ENCODE measurements around the gene DCAF15.
"Not testable (repeated sequence)": the region's sequence is repeated elsewhere in the genome, so short reads cannot be mapped to it uniquely, and the experiment has no call there.

The DCAF15 gene

GRCh38 chr19:13960863-13961784 is 8.8 kb downstream of the DCAF15 start:
- DNase-seq, result no peak

GRCh38 chr19:13961826-13962698 is 9.8 kb downstream of the DCAF15 start:
- DNase-seq, result no peak

GRCh38 chr19:13962699-13963602 is 10.6 kb downstream of the DCAF15 start:
- no peak for DNase-seq

DNA sequence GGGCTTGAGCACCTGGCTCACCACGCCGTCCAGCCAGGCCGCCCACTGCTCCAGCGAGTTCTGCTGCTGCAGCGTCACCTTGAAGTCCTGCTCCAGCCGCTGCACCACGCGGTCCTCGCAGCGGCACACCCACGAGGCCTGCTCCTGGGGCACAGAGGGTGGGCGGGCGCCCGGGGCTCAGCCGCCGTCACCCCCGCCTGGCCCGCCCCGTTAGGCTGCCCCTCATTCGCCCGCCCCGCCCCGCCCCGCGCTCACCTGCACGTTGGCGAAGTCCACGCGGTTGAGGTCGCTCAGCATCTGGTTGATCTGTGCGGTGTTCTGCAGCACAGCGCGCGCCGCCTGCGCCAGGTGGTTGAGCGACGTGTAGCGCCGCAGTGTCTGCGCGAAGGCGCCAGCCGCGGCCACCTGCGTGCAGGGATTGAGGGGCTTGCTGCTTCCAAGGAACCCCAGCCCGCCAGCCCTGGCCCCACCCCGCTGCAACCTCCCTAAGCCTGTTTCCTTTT is 11.3 kb downstream of the DCAF15 start:
- no peak for DNase-seq

GRCh38 chr19:13964776-13965175 is 12.5 kb downstream of the DCAF15 start:
- no peak for DNase-seq

DNA sequence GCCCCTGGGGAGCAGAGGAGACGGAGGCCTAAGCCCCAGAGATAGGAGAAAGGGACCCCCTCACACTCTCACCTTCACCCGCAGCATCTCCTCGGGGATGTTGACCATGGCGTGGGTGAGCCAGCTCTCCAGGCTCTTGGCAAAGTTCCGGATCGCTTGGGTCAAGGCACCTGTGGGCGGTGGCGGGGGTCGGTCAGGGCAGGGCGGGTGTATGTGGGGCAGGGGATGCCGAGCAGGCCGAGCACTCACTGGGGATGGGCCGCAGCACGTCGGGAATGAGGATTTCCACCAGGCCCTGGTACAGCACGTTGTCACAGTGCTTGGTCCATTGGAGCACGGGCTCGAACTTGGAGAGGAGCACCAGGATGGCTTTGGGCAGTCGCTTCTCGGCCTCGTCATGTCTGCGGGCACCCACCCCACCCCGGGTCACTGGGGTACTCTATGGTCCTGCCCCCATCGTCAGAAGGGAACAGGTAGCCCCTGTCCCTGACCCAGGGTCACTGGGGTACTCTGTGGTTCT is 13.1 kb downstream of the DCAF15 start:
- no peak for DNase-seq

DNA sequence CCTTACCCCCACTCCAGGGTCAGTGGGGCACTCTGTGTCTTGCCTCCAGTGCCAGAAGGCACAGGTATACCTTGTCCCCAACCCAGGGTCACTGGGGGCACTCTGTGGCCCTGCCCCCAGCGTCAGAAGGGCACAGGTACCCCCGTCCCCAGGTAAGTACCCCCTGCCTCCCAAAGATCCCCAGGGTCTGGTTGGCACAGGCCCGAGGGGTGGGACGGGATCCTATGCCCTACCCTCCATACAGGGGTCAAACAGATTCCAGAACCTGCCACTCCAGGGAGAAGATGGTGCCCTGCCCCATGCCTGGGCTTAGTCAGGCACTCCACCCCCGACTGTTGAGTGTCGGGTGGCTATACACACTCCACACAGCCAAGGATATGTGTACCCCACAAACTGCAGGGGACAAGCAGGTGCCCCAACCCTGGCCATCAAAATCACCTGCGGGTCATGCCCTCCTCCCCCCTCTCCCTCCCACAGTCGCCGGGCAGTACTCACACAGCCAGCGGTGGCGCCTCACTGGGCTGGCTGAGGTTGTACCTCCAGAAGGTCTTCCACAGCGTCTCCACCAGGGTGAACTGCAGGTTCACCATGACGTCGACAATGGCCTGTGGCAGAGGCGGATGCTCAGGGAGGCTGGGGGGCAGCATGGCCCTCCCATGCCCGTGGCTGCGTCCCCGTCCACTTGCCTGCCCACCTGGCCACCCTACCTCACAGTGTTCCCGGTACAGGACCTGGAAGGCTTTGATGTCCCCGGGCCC is 13.8 kb downstream of the DCAF15 start:
- no peak for DNase-seq

- DNase-seq, result no peak
Measured at GRCh38 chr19:13966684-13967128, 14.4 kb downstream of the DCAF15 start.

- DNase-seq, result not testable (repeated sequence)
Measured at GRCh38 chr19:13967206-13967605, 14.9 kb downstream of the DCAF15 start.

DNA sequence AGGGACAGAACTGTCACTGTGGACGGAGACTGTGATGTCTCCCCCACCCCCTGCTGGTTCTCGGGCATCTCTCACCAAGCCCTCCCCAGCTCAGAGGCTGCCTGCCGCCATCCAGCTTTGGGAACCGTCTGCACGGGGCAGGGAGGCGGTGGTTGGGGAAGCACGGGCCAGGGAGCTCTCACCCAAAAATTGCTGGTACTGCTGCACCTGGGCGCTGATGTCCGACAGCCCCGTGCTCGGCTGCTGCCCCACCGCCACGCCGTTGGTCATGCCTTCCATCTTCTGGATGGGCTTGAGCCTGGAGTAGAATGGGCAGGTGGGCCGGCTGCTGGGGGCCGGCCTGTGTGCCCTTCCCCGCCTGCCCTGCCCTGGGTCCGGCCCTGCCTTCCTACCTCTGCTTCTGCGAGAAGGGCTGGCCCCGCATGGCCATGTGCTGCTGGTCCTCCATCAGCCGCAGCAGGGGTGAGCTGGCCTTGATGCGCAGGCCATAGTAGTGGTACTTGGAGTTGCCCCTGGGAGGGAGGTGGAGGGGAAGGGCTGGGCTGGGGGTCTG is 16.1 kb downstream of the DCAF15 start:
- no peak for DNase-seq

GRCh38 chr19:13968999-13969398 is 16.7 kb downstream of the DCAF15 start:
- no peak for DNase-seq

GRCh38 chr19:13969897-13970296 is 17.6 kb downstream of the DCAF15 start:
- no peak for DNase-seq

DNA sequence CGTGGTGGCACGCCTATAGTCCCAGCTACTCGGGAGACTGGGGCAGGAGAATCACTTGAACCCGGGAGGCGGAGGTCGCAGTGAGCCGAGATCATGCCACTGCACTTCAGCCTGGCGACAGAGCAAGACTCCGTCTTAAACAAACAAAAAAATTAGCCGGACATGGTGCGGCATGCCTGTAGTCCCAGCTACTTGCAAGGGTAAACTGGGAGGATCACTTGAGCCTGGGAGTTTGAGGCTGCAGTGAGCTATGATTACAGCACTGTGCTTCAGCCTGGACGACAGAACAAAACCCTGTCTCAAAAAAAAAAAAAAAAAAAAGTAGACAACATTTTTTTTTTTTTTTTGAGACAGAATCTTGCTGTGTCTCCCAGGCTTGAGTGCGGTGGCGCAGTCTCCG is 19.6 kb downstream of the DCAF15 start:
- DNase-seq, result not testable (repeated sequence)

- DNase-seq, result no peak
Measured at GRCh38 chr19:13972368-13973155, 20.3 kb downstream of the DCAF15 start.

- not testable (repeated sequence) for DNase-seq
Measured at GRCh38 chr19:13973479-13973878, 21.2 kb downstream of the DCAF15 start.

DNA sequence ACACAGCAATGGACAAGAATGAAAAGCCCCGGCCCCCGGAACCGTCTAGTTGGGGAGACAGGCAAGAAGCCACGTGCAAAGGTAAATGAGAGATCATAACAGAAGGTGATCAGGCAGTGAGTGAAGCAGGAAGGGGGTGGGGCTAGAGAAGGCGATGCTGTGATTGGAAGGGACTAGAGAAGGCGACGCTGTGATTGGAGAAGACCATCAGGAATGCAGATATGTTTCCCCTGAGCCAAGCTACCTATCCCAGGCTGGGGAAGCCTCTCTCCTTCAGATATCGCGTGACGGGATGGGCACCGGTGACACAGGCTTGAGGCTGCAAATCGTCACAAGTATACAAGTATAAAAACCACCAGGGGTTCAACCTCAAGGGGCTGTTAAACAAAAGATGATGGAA is 21.8 kb downstream of the DCAF15 start:
- peak; percentile 92 for DNase-seq

DNA sequence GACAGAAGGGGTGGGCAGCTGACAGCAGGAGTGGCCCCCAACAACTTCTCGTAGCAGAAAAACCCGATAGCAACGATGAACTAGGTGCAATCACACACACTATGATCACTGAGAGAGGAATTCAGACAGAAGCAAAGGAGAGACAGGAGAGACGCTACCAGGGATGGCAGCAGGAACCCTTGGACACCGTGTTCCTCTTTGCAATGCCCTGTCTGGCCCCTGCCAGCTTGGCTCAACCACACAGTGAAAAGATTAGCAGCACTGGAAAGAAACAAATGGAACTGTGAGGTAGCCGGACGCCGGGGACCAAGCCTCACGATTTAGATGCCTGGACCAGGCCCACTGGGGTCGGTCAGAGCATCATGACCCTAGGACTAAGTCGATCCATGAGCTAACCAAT is 23.6 kb downstream of the DCAF15 start:
- no peak for DNase-seq

DNA sequence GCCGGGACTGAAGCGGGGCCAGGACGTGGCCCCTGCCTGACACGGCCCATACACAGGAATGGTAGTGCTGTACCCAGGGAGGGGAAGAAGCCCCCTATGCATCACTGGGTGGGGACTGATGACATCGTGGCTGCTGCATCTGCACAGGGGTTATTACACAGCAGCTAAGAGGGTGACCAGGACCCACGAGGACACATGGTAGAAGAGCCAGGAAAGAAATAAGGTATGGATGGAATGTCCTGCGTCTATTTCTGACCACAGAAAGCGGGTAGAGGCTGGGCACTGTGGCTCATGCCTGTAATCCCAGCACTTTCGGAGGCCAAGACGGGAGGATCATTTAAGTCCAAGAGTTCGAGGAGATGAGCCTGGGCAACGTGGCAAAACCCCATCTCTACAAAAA is 24.1 kb downstream of the DCAF15 start:
- DNase-seq, result no peak

DNA sequence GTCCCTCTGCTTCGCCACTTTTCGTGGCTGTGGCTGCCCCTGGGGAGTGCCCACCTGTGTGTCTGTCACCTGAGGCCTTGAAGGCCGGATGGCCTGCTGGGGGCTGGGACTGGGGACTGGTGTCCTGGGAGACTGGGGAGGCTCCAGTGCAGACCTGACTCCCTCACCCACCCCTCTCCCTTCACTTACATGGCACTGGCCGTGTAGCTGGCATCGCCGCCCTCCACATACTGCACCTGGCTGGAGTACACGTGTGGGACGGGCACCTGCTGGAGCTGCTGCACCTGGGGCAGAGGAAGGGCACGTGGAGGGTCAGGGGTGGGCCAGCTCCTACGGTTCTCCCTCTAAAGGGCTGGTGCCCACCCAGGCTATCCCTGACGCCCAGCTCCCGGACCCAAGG is 25.5 kb downstream of the DCAF15 start:
- no peak for DNase-seq

Data from NCI-H2029 treated with DMSO at 0.1 percent for 48 hours (cell line).